Brain microvascular endothelial cell (primary cell): ENCODE data around the gene VSTM4.

ENCODE experiments used
- DNase-seq: peaks from one replicate; pipeline ENCODE4 v3.0.0-alpha.2; 2020
- H3K27ac ChIP-seq: fragments of 250-450 bp; sonication (Bioruptor Pico); 2 replicates; pipeline ENCODE4 v1.5.1; 2020; ENCODE audit warnings: mild to moderate bottlenecking, moderate library complexity
- H3K27me3 ChIP-seq: fragments of 250-450 bp; sonication (Bioruptor Pico); replicated peaks from 2 replicates; pipeline ENCODE4 v1.5.1; 2020; ENCODE audit warnings: mild to moderate bottlenecking
- H3K36me3 ChIP-seq: fragments of 250-450 bp; sonication (Bioruptor Pico); replicated peaks from 2 replicates; pipeline ENCODE4 v1.5.1; 2020; ENCODE audit warnings: mild to moderate bottlenecking
- H3K4me3 ChIP-seq: 2 replicates; pipeline ENCODE4 v1.5.1; 2011; ENCODE audit warnings: low read depth, mild to moderate bottlenecking, control low read depth, low read length, moderate library complexity
- in situ Hi-C: cut with HindIII; loops from 2 replicates; pipeline ENCODE4 v1.10.0; 2017; ENCODE audit warnings: low sequenced_read_pairs, low pct_ligation_motif_present
- TF ChIP-seq, protein P1 (sequence below): IDR thresholded peaks from 2 replicates; pipeline ENCODE4 v1.5.1; 2011; ENCODE audit warnings: low read depth, mild to moderate bottlenecking, moderate library complexity, low read length, control low read depth, inconsistent platforms; ENCODE audit errors: missing control alignments

Gene VSTM4

DNA sequence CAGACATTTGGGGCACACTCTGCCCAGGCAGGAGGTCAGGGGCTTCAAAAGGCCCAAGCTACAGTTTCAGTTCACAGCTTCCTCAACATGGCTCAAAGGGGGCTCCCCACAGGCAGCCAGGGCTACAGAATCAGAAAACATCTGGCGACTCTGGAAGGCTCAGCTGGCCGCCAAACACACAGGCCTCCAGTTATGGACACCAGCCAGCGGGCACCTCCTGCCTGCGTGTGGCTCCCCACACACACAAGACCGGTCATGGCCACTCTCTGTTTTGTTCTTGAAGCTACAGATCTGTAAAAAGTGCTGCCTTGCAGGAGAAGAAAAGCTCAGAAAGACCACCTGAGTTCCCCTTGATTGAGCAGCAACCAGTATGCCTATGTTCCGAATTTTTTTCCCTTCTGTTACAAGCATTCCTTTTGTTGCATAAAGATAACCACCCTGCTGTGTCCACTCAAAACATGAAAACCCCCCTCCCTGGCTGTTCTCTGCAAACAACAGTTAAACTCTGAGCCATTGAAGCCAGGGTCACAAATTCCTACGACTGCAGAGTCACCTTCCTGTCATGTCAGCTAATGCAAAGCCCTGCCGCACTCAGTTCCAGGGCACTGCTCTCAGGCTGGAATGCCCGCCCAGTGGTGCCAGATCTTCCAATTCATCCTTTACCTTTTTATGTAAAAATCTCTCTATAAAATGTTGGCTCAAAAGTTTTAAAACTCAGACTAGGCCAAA lies 33.6 kb downstream of the VSTM4 start:
- H3K4me3 ChIP-seq: no peak overlapping the region
- H3K27me3 ChIP-seq: no peaks in the 10 kb centered on the region
- DNase-seq: no peak
- TF ChIP-seq, protein P1, sequence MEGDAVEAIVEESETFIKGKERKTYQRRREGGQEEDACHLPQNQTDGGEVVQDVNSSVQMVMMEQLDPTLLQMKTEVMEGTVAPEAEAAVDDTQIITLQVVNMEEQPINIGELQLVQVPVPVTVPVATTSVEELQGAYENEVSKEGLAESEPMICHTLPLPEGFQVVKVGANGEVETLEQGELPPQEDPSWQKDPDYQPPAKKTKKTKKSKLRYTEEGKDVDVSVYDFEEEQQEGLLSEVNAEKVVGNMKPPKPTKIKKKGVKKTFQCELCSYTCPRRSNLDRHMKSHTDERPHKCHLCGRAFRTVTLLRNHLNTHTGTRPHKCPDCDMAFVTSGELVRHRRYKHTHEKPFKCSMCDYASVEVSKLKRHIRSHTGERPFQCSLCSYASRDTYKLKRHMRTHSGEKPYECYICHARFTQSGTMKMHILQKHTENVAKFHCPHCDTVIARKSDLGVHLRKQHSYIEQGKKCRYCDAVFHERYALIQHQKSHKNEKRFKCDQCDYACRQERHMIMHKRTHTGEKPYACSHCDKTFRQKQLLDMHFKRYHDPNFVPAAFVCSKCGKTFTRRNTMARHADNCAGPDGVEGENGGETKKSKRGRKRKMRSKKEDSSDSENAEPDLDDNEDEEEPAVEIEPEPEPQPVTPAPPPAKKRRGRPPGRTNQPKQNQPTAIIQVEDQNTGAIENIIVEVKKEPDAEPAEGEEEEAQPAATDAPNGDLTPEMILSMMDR: no peak
- no peaks in the 10 kb centered on the region for H3K36me3 ChIP-seq
- no peak overlapping the region for H3K27ac ChIP-seq
- in situ Hi-C loops: no loop called here

DNA sequence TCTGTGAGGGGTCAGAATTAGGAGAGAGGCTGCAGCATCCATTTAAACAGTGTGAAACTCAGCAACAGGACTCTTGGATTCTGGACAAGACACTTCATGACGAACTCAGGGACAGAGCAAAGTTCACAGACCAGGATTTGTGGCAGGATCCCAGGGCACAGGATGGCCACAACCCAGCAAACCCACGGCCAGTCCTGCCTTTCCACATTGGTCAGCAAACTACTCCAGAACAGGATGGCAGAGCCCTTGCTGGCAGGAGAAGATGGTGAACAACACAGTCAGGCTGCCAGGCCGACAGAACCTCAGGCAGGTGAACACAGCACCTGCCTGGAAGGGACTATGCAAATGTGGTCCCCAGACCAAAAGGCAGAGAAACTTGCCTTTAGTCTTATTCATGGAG lies 34.4 kb downstream of the VSTM4 start:
- Histone ChIP-seq H3K27ac (no peak overlapping the region), H3K4me3 (no peak overlapping the region), H3K27me3 (no peaks in the 10 kb centered on the region), H3K36me3 (no peaks in the 10 kb centered on the region)
- TF ChIP-seq, protein P1: no peak
- DNase-seq: no peak
- in situ Hi-C loops: no loop called here

DNA sequence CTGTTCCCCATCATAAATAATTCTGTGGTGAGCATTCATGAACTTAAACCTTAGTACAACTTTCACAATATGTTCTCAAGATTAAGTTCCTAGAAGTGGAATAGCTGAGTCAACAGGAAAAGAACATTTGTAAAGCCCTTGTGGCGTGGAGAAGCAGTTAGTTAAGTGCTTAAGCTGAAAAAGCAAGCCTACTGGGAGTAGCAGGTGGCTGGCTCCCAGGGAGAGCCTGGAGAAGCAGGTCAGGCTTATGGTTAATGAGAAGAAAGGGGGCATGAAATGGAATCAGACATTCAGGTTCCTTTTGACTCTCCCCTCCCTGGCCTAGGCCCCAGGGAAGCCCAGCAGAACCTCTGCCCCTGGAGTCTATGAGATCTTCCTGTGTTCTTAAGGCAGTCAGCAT lies 35.3 kb downstream of the VSTM4 start:
- TF ChIP-seq, protein P1: no peak
- no peak overlapping the region for H3K27ac ChIP-seq
- H3K27me3 ChIP-seq: no peaks in the 10 kb centered on the region
- no peaks in the 10 kb centered on the region for H3K36me3 ChIP-seq
- H3K4me3 ChIP-seq: no peak overlapping the region
- in situ Hi-C loops: no loop called here
- peak; percentile 10 for DNase-seq

DNA sequence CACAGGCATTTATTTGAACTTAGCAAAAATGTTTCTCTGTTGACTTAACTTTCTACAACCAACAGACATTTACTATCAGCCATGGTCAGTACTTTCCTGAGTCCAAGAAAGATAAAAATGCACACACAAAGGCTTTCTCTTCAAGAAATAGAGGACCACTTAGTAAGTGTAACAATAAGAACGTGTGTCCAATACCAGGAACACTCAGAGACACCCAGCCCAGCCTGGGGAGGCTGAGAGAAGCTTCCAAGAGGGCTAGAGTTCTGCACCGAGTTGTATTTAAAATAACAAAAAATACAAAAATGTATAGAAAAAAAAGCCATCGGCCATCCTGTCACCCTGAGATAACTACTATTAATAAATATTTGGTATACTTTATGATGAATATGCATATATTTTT lies 35.8 kb downstream of the VSTM4 start:
- H3K4me3 ChIP-seq: no peak overlapping the region
- H3K36me3 ChIP-seq: no peaks in the 10 kb centered on the region
- DNase-seq: no peak
- TF ChIP-seq, protein P1: no peak
- H3K27me3 ChIP-seq: no peaks in the 10 kb centered on the region
- H3K27ac ChIP-seq: no peak overlapping the region
- in situ Hi-C loops: no loop called here

DNA sequence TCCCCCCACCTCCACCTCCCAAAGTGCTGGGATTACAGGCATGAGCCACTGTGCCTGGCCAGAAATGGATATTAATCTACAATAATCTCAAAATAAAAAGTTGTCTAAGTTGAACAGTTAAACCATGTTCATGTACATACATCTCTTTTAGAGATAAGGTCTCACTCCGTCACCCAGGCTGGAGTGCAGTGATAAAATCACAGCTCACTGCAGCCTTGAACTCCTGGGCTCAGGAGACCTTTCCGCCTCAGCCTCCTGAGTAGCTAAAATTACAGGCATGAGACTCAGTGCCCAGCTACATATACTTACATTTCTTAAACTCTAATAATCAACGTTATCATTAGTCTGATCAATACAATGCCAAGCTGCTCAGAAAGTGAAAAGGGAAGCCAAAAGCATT lies 36.2 kb downstream of the VSTM4 start:
- H3K4me3 ChIP-seq: no peak overlapping the region
- in situ Hi-C loops: no loop called here

More for the DNA sequence above, 36.2 kb downstream of the VSTM4 start:
- H3K36me3 ChIP-seq: no peaks in the 10 kb centered on the region
- TF ChIP-seq, protein P1: no peak
- H3K27ac ChIP-seq: no peak overlapping the region
- H3K27me3 ChIP-seq: no peaks in the 10 kb centered on the region
- DNase-seq: no peak
